Endometrial microvascular endothelial cells (primary cell): ENCODE results near the gene SLC12A7. TPM values are rescaled to one million over a fixed set of nuclear protein-coding genes. Genes with fewer than 3 reads are reported as not detected.
"Not testable (repeated sequence)": the region's sequence is repeated elsewhere in the genome, so short reads cannot be mapped to it uniquely, and the experiment has no call there.

ENCODE experiments used
- in situ Hi-C: cut with HindIII; loops from 2 replicates; pipeline ENCODE4 v1.10.0; 2017; ENCODE audit warnings: low sequenced_read_pairs, low pct_unique_long_range_greater_than_20kb; ENCODE audit errors: inconsistent ontology term
- total RNA-seq: library from RNA; depleted of rRNA; stranded (reverse); fragments of >200 nt; gene quantifications from one replicate; pipeline ENCODE4 v1.2.3, GENCODE V29; 2015; ENCODE audit errors: inconsistent ontology term

Gene SLC12A7
- total RNA-seq, 1 donor from 2014 or later: 9.0 TPM

GRCh38 chr5:1035421-1036405 lies 76.2 kb downstream of the SLC12A7 start:
- in situ Hi-C loops: no loop called here

- in situ Hi-C loops: no loop called here
These were observed 76.9 kb downstream of the SLC12A7 start for GRCh38 chr5:1034986-1035385.

DNA sequence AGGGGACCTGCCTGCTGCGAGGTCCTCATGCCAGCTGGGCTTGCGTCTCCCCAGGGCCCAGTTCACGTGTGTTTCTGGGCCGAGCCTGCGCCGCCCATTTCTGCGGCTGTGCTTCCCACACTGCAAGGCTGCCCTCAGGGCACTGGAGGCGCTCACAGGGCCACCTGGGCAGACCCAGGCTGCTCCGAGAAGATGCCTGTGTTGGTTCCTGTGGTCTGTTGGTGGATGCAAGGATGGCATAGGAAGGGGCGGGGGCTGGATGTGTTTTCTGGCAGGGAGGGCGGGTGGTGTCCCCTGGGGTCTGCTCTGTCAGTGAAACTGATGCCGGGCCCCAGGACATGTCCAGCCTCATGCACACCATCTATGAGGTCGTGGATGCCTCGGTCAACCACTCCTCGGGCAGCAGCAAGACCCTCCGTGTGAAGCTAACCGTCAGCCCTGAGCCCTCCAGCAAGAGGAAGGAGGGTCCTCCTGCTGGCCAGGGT lies 77.4 kb downstream of the SLC12A7 start:
- in situ Hi-C loops: no loop called here

GRCh38 chr5:1033606-1034420 lies 78.0 kb downstream of the SLC12A7 start:
- in situ Hi-C loops: no loop called here

- in situ Hi-C loops: no loop called here
These were observed 78.7 kb downstream of the SLC12A7 start for GRCh38 chr5:1033178-1033577.

DNA sequence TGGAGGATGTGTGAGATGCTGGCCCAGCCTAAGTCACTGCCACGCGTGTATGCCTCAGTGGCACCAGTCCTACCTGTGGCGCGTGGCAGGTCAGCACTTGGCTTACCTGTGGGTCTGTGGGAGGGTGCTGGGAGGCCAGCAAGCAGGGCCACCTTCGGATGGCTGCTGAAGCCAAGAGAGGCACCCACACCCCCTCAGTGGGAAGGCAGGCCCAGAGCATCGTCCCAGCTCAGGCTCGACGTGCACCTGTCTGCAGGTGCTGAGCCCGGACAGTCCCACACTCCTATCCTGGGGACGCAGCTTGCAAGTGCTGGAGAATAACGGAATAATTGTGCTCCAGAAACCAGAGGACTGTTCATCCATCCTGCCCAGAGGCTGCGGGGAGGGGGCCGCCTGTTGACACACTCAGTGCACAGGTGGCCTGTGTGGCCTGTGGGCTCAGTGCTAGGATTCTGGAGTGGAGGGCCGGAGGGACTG lies 79.3 kb downstream of the SLC12A7 start:
- in situ Hi-C loops: no loop called here

- in situ Hi-C loops: no loop called here
These were observed 79.9 kb downstream of the SLC12A7 start for GRCh38 chr5:1032011-1032410.

GRCh38 chr5:1031306-1031959 lies 80.4 kb downstream of the SLC12A7 start:
- in situ Hi-C loops: no loop called here

GRCh38 chr5:1030801-1031271 lies 81.0 kb downstream of the SLC12A7 start:
- in situ Hi-C loops: no loop called here

DNA sequence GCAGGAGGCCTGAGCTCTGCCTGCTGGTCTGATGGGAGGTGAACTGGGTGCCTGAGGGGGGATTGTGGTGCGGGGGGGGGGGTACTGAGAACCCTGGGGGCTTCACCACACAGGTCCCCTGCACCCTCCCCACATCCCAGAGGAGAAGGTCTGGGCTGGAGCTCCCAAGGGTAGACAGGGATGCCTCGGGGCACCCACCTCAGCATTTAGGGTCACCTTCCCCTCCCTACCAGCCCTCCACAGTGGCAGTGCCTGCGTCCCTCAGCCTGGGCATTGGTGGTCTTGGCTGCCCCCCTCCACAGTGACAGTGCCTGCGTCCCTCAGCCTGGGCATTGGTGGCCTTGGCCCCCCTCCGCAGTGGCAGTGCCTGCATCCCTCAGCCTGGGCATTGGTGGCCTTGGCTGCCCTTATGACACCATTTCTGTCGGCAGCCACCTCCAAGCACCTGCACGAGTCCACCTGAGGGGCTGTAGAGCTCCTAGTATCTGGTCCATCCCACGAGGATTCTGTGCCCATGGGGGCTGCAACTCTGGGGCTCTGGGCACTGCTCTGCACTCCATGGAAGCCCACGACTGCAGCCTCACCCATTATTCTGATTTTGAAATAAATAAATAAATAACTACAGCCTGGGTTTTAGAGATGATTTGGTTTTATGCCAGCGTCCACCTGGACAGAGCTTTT lies 81.8 kb downstream of the SLC12A7 start:
- in situ Hi-C loops: no loop called here

DNA sequence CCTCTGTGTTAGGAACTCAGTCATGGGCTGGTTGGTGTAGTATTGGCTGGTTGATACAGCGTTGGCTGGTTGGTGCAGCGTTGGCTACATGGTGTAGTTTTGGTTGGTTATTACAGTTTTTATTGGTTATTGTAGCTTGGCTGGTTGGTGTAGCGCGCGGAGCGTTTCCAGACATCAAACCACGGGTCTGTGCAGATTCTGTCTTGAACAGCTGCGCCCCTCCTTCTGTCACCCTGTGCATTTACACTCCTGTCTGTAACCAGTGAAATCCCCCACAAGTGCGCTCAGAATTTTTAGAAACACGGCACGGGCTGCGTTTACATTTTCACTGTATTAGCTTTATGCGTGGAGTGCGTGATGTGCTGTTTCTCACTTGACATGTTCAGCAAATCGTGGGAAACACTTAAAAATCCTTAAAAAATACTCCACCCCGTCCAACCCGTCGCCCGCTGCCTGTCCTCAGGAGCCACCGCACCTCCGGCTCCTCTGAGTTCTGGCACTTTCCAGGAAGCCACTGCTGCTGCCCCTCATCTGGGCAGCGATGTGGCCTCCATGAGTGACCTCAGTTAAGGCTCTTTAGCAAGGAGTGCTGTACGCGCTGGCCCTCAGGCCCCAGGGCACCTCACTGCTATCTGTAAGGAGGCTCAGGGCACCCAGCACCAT lies 82.5 kb downstream of the SLC12A7 start:
- in situ Hi-C loops: no loop called here

GRCh38 chr5:1028481-1029281 lies 83.2 kb downstream of the SLC12A7 start:
- in situ Hi-C loops: no loop called here

DNA sequence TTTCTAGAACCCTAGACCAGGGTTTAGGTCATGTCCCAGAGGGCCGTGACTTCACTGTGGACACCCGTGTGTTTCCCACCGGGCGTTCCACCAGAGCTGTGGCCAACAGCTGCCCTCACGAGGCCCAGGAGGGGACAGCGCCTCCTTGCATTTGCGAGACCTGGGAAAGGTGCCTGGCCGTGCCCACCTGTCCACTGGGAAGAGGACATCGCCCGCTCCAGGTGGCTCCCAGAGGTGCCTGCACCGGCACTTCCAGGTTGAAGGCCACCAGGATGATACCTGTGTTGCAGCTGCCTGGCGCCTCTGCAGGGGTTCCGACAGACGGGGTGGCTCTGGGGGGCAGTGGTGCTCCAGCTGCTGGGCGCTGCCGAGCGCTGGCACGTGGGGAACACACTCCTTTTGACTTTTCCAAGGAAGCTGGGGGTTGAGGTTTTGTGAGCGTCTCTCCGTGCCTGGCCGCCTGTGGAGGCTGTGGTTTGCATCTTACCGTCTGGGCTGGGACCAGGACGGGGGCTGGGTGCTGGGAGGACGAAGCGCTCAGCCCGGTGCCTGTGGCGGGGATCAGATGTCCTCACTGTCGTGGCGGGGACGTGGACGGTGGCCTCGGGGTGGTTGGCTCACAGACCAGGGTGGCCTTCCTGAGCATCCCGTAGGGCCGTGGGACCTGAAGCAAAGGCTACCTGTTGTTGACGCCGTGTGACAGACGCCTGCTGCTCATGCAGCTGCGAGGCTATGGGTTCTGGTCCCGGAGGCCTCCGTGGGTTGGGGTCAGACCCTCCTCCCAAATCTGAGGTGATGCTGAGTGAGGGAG lies 84.0 kb downstream of the SLC12A7 start:
- in situ Hi-C loops: no loop called here

DNA sequence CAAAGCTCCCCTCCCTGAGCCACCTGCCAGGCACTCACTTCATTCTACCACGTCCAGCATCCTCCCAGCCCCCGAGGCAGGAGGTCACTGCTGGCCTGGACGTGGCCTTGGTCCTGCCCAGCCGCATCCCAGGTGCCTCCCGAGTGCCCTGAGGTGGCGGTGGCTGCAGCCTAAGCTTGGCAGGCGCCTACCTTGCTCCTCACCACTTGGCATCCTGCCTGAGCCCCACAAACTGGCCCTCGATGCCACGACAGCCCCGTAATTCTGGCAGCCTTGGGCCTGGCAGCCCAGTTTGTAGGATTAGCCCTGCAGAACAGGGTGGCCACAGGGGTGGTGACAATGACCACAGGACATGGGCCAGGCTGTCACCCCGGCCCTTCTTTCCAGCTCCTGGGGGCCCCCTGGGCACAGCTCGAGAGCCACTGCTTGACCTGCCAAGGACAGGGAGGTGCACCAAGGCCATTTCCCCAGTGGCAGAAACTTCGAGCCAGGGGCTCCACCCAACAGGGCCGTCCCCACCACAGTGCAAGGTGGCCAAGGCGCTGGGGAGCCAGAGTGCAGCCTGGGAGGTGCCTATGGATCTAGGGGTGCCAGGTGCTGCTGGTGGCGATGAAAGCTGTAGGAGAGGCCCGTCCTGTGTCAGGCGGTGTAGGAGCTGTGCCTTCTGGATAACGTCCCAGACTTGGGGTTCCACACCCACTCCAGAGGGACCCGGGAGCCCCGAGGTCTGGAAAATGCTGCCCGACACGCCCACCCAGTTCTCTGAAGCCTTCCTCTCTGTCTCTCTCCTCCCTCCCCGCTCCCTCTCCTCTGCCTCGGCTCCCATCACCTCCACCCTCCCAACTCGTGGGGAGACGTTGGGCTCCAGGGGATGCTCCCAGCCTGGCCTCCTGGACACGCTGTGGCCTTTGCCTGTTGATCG lies 84.9 kb downstream of the SLC12A7 start:
- in situ Hi-C loops: no loop called here

DNA sequence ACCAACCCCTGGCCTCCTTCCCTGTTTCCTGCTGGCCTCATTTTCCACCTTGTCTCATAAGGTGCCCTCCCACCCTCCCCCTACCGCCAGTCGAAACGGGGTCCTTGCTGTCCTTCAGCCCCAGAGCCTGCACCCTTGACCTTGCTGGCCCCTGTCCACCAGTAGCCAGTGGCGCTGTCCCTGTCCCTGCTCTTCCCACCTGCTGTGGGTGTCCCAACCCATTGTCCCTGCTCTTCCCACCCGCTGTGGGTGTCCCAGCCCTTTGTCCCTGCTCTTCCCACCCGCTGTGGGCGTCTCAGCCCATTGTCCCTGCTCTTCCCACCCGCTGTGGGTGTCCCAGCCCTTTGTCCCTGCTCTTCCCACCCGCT lies 89.9 kb downstream of the SLC12A7 start:
- in situ Hi-C loops: not testable (repeated sequence)
